Raji (cell line): ENCODE measurements around the gene SLC25A14.

Source experiments
- POLR2A ChIP-seq: IDR thresholded peaks from 2 replicates; pipeline ENCODE4 v1.6.1; 2011; ENCODE audit warnings: low read depth, low read length, control low read depth; ENCODE audit not compliant: insufficient read depth

Gene SLC25A14

GRCh38 chrX:130418740-130419139 lies 79.0 kb downstream of the SLC25A14 start:
- TF ChIP-seq POLR2A, result no peak

- no peak for TF ChIP-seq POLR2A
These were observed 79.5 kb downstream of the SLC25A14 start for GRCh38 chrX:130419263-130419662.
